HG03342 (cell line): ENCODE results near the gene PLXNA4.

ENCODE experiments used
- ATAC-seq: cut with Tn5 transposase; IDR thresholded peaks from one replicate; pipeline ENCODE4 v1.9.1; 2021; ENCODE audit warnings: mild to moderate bottlenecking, moderate library complexity; ENCODE audit not compliant: unreplicated experiment

The PLXNA4 gene

GRCh38 chr7:132134814-132135445, 441.3 kb downstream of the PLXNA4 start:
- ATAC-seq = no peak

GRCh38 chr7:132133501-132133900, 442.8 kb downstream of the PLXNA4 start:
- no peak for ATAC-seq

GRCh38 chr7:132131196-132131595, 445.1 kb downstream of the PLXNA4 start:
- no peak for ATAC-seq

GRCh38 chr7:132130497-132130896, 445.8 kb downstream of the PLXNA4 start:
- no peak for ATAC-seq

- no peak for ATAC-seq
Measured at GRCh38 chr7:132125872-132126595, 450.2 kb downstream of the PLXNA4 start.

- ATAC-seq = no peak
Measured at GRCh38 chr7:132125096-132125495, 451.2 kb downstream of the PLXNA4 start.

- ATAC-seq = no peak
Measured at GRCh38 chr7:132124575-132124974, 451.7 kb downstream of the PLXNA4 start.

GRCh38 chr7:132123773-132124172, 452.5 kb downstream of the PLXNA4 start:
- no peak for ATAC-seq

- no peak for ATAC-seq
Measured at GRCh38 chr7:132122901-132123300, 453.4 kb downstream of the PLXNA4 start.

- no peak for ATAC-seq
Measured at GRCh38 chr7:132121987-132122386, 454.3 kb downstream of the PLXNA4 start.

- ATAC-seq = no peak
Measured at GRCh38 chr7:132118641-132119040, 457.6 kb downstream of the PLXNA4 start.

GRCh38 chr7:132117636-132118035, 458.6 kb downstream of the PLXNA4 start:
- no peak for ATAC-seq

- no peak for ATAC-seq
Measured at GRCh38 chr7:132117181-132117580, 459.1 kb downstream of the PLXNA4 start.

GRCh38 chr7:132116369-132116768, 459.9 kb downstream of the PLXNA4 start:
- ATAC-seq = no peak

GRCh38 chr7:132115758-132116157, 460.5 kb downstream of the PLXNA4 start:
- ATAC-seq = no peak

- ATAC-seq = no peak
Measured at GRCh38 chr7:132115028-132115427, 461.2 kb downstream of the PLXNA4 start.

- no peak for ATAC-seq
Measured at GRCh38 chr7:132114411-132114810, 461.9 kb downstream of the PLXNA4 start.

- no peak for ATAC-seq
Measured at GRCh38 chr7:132113536-132114371, 462.5 kb downstream of the PLXNA4 start.

GRCh38 chr7:132112657-132113056, 463.6 kb downstream of the PLXNA4 start:
- ATAC-seq = no peak

GRCh38 chr7:132112106-132112505, 464.2 kb downstream of the PLXNA4 start:
- ATAC-seq = no peak

GRCh38 chr7:132110692-132111091, 465.6 kb downstream of the PLXNA4 start:
- ATAC-seq = no peak

GRCh38 chr7:132109769-132110168, 466.5 kb downstream of the PLXNA4 start:
- ATAC-seq = no peak
